ENCODE measurements around the gene FGD3.

GRCh38 chr9:93076792-93077128 lies 129.4 kb downstream of the FGD3 start:
- TF ChIP-seq CTCF (IDR thresholded peaks at IDR 0.05) (no peak), POLR2A (IDR thresholded peaks at IDR 0.05) (no peak)

Data from testis (tissue), 2 donors.